ENCODE data around the gene SFTA2. TPM values are rescaled to one million over a fixed set of nuclear protein-coding genes. Genes with fewer than 3 reads are reported as not detected.

SFTA2 gene
- total and polyA plus RNA-seq, 9 of the 15 experiments (the other 6 are each of a cell fraction or from before 2014, with no cell fraction given) = not detected

DNA sequence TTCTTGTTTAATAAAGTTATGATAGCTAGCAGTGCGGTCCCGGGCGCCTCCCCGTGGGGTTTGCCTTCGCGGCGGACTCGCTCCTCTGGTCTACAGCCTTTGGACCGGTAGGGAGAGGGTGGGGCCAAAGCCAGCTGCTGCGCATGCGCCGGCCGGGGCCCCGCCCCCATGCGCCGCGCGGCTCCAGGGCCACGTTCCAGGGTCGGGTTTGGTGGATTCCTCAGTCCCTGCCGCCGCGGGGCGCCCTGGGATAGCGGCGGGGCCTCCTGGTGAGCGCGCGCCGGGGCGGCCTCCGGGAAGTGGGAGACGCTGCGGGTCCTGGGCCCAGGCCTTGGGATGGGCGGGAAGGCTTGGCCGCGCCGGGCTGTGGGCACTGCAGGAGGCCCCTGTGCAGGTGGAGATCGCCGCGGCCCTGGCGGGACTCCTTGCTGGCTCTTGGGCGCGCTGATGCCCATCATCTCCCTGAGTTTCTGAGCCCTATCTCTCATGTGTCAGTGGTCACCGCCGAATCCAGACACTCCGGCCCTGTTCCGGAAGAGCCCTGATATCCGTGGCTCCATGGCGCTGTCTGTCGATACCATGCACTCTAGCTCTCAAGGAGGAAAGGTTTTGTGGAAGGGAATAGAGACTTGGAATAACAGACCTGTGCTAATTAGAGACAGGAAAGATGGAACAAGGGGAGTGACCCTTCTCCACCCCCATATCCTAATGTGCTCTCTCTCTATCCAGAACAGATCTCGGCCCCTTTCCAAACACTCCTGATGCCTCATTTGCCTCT, 17.7 kb downstream of the SFTA2 start, which contains the start of gene VARS2 (continued):
- TF ChIP-seq, protein P1, sequence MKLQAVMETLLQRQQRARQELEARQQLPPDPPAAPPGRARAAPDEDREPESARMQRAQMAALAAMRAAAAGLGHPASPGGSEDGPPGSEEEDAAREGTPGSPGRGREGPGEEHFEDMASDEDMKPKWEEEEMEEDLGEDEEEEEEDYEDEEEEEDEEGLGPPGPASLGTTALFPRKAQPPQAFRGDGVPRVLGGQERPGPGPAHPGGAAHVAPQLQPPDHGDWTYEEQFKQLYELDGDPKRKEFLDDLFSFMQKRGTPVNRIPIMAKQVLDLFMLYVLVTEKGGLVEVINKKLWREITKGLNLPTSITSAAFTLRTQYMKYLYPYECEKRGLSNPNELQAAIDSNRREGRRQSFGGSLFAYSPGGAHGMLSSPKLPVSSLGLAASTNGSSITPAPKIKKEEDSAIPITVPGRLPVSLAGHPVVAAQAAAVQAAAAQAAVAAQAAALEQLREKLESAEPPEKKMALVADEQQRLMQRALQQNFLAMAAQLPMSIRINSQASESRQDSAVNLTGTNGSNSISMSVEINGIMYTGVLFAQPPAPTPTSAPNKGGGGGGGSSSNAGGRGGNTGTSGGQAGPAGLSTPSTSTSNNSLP (IDR thresholded peaks at IDR 0.05; ENCODE audit: borderline replicate concordance, low read depth, low read length) = peak; percentile 62; the same call in 1 of the 2 replicates
- TF ChIP-seq TCF15 (CRISPR knock-in tag; IDR thresholded peaks at IDR 0.05) = no peak; the same call in 1 of the 2 replicates
- TF ChIP-seq ZNF77 (CRISPR knock-in tag; IDR thresholded peaks at IDR 0.05) = peak; percentile 75; the same call in 1 of the 2 replicates
- peak; percentile 90 for TF ChIP-seq POLR2H (tag; IDR thresholded peaks at IDR 0.05; ENCODE audit: low read depth)
- TF ChIP-seq, protein P2, sequence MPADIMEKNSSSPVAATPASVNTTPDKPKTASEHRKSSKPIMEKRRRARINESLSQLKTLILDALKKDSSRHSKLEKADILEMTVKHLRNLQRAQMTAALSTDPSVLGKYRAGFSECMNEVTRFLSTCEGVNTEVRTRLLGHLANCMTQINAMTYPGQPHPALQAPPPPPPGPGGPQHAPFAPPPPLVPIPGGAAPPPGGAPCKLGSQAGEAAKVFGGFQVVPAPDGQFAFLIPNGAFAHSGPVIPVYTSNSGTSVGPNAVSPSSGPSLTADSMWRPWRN (IDR thresholded peaks at IDR 0.05; ENCODE audit: low read depth) = peak; percentile 43; the same call in 1 of the 2 replicates
- TF ChIP-seq POLR2AphosphoS2 (IDR thresholded peaks at IDR 0.05; ENCODE audit: low read length) = peak; percentile 92
- peak; percentile 40; the same call in 1 of the 2 replicates for TF ChIP-seq JUND (IDR thresholded peaks at IDR 0.05; ENCODE audit: borderline replicate concordance, low read depth, low read length)
- peak; percentile 53; the same call in 1 of the 3 replicates for TF ChIP-seq JUND (tag; IDR thresholded peaks at IDR 0.05; ENCODE audit: borderline replicate concordance, low read depth, low read length)
- TF ChIP-seq ZNF395 (CRISPR knock-in tag; IDR thresholded peaks at IDR 0.05) = peak; percentile 12; the same call in 1 of the 2 replicates
- no peak for TF ChIP-seq BRF1 (IDR thresholded peaks at IDR 0.05; ENCODE audit: borderline replicate concordance, extremely low read depth, insufficient read length)
- TF ChIP-seq THRAP3 (IDR thresholded peaks at IDR 0.05; ENCODE audit: borderline replicate concordance) = no peak
- no peak; the same call in 1 of the 2 replicates for TF ChIP-seq STAG1 (CRISPR knock-in tag; IDR thresholded peaks at IDR 0.05; ENCODE audit: borderline replicate concordance)
- TF ChIP-seq CHD1 (IDR thresholded peaks at IDR 0.05; ENCODE audit: low read length) = peak; percentile 31
- peak; percentile 92 for TF ChIP-seq CTBP1 (IDR thresholded peaks at IDR 0.05; ENCODE audit: borderline replicate concordance)
- peak; percentile 94 for TF ChIP-seq ZBTB9 (CRISPR knock-in tag; IDR thresholded peaks at IDR 0.05)
- peak; percentile 54 for TF ChIP-seq SMC3 (conservative IDR thresholded peaks at IDR 0.05; ENCODE audit: insufficient read depth, low read depth, low read length)
- TF ChIP-seq, protein P3, sequence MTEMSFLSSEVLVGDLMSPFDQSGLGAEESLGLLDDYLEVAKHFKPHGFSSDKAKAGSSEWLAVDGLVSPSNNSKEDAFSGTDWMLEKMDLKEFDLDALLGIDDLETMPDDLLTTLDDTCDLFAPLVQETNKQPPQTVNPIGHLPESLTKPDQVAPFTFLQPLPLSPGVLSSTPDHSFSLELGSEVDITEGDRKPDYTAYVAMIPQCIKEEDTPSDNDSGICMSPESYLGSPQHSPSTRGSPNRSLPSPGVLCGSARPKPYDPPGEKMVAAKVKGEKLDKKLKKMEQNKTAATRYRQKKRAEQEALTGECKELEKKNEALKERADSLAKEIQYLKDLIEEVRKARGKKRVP (CRISPR knock-in tag; IDR thresholded peaks at IDR 0.05) = peak; percentile 61
- no peak for TF ChIP-seq JUN (IDR thresholded peaks at IDR 0.05; ENCODE audit: borderline replicate concordance, low read depth, low read length)
- TF ChIP-seq JUN (CRISPR knock-in tag; IDR thresholded peaks at IDR 0.05; ENCODE audit: borderline replicate concordance) = peak; percentile 32; the same call in 1 of the 2 replicates
- TF ChIP-seq KLF1 (tag; IDR thresholded peaks at IDR 0.05) = peak; percentile 66; the same call in 1 of the 2 replicates
- TF ChIP-seq CEBPB (tag; IDR thresholded peaks at IDR 0.05) = no peak

Data from K562 (cell line).